Measurements from ENCODE around the gene MTERF2.

The MTERF2 gene

GRCh38 chr12:107019546-107019945 is 32.6 kb upstream of the MTERF2 start:
- Histone ChIP-seq H3F3A (ENCODE audit: insufficient read depth, low read length) (no peaks in the 10 kb centered on the region), H3K4me1 (ENCODE audit: insufficient read depth, low read length, severe bottlenecking) (no peaks in the 10 kb centered on the region), H3K4me3 (ENCODE audit: low read depth, low read length, poor library complexity, severe bottlenecking) (no peak overlapping the region), H2AFZ (ENCODE audit: low read length) (no peak overlapping the region), H3K36me3 (ENCODE audit: insufficient read depth, low read length) (no peaks in the 10 kb centered on the region), H4K20me1 (ENCODE audit: insufficient read depth, low read length) (no peaks in the 10 kb centered on the region), H3K79me2 (ENCODE audit: insufficient read depth, low read length) (no peaks in the 10 kb centered on the region), H3K9me3 (ENCODE audit: low read length) (no peaks in the 10 kb centered on the region), H3K4me2 (ENCODE audit: low read length) (no peak overlapping the region), H3K27ac (ENCODE audit: low read depth, low read length, poor library complexity, severe bottlenecking) (no peak overlapping the region), H3K27me3 (ENCODE audit: insufficient read depth, low read length) (no peaks in the 10 kb centered on the region), H3K9ac (ENCODE audit: low read length) (no peak overlapping the region), H3K9me2 (ENCODE audit: low read depth, low read length) (no peaks in the 10 kb centered on the region)
- no peak for TF ChIP-seq EZH2 (IDR thresholded peaks at IDR 0.05; ENCODE audit: borderline replicate concordance, low read length)
- TF ChIP-seq CTCF (IDR thresholded peaks at IDR 0.05; ENCODE audit: low read length) = no peak

GRCh38 chr12:107017042-107017441 is 30.1 kb upstream of the MTERF2 start:
- Histone ChIP-seq H2AFZ (ENCODE audit: low read length) (no peak overlapping the region), H3K4me3 (ENCODE audit: low read depth, low read length, poor library complexity, severe bottlenecking) (no peak overlapping the region), H3K9me3 (ENCODE audit: low read length) (no peaks in the 10 kb centered on the region), H3K9ac (ENCODE audit: low read length) (no peak overlapping the region), H3K36me3 (ENCODE audit: insufficient read depth, low read length) (no peaks in the 10 kb centered on the region), H3K79me2 (ENCODE audit: insufficient read depth, low read length) (no peaks in the 10 kb centered on the region), H3F3A (ENCODE audit: insufficient read depth, low read length) (no peaks in the 10 kb centered on the region), H3K4me2 (ENCODE audit: low read length) (no peak overlapping the region), H3K4me1 (ENCODE audit: insufficient read depth, low read length, severe bottlenecking) (no peaks in the 10 kb centered on the region), H4K20me1 (ENCODE audit: insufficient read depth, low read length) (no peaks in the 10 kb centered on the region), H3K27ac (ENCODE audit: low read depth, low read length, poor library complexity, severe bottlenecking) (no peak overlapping the region), H3K27me3 (ENCODE audit: insufficient read depth, low read length) (no peaks in the 10 kb centered on the region), H3K9me2 (ENCODE audit: low read depth, low read length) (no peaks in the 10 kb centered on the region)
- TF ChIP-seq CTCF (IDR thresholded peaks at IDR 0.05; ENCODE audit: low read length) = no peak
- no peak for TF ChIP-seq EZH2 (IDR thresholded peaks at IDR 0.05; ENCODE audit: borderline replicate concordance, low read length)

- Histone ChIP-seq H3K9me3 (ENCODE audit: low read length) (no peaks in the 10 kb centered on the region), H3K9me2 (ENCODE audit: low read depth, low read length) (no peaks in the 10 kb centered on the region), H3K4me1 (ENCODE audit: insufficient read depth, low read length, severe bottlenecking) (no peaks in the 10 kb centered on the region), H3F3A (ENCODE audit: insufficient read depth, low read length) (no peaks in the 10 kb centered on the region), H3K79me2 (ENCODE audit: insufficient read depth, low read length) (no peaks in the 10 kb centered on the region), H3K9ac (ENCODE audit: low read length) (no peak overlapping the region), H3K4me2 (ENCODE audit: low read length) (no peak overlapping the region), H2AFZ (ENCODE audit: low read length) (no peak overlapping the region), H4K20me1 (ENCODE audit: insufficient read depth, low read length) (no peaks in the 10 kb centered on the region), H3K27me3 (ENCODE audit: insufficient read depth, low read length) (no peaks in the 10 kb centered on the region), H3K36me3 (ENCODE audit: insufficient read depth, low read length) (no peaks in the 10 kb centered on the region), H3K4me3 (ENCODE audit: low read depth, low read length, poor library complexity, severe bottlenecking) (no peak overlapping the region), H3K27ac (ENCODE audit: low read depth, low read length, poor library complexity, severe bottlenecking) (no peak overlapping the region)
- TF ChIP-seq CTCF (IDR thresholded peaks at IDR 0.05; ENCODE audit: low read length) = no peak
- TF ChIP-seq EZH2 (IDR thresholded peaks at IDR 0.05; ENCODE audit: borderline replicate concordance, low read length) = no peak
Measured at GRCh38 chr12:107014055-107014454, 27.1 kb upstream of the MTERF2 start.
